ENCODE results near the gene RPS19.

RPS19 gene

GRCh38 chr19:41895745-41896580 is 35.9 kb downstream of the RPS19 start:
- no peak for TF ChIP-seq CTCF (IDR thresholded peaks at IDR 0.05; ENCODE audit: borderline replicate concordance, control extremely low read depth, extremely low read depth, insufficient read depth, missing control alignments)
- in situ Hi-C loops (cut with MboI; ENCODE audit: low sequenced_read_pairs, unreplicated experiment), result no loop called here
- no peak for DNase-seq (ENCODE audit: low spot score)

GRCh38 chr19:41896581-41896942 is 36.5 kb downstream of the RPS19 start:
- no peak for DNase-seq (ENCODE audit: low spot score)
- no peak for TF ChIP-seq CTCF (IDR thresholded peaks at IDR 0.05; ENCODE audit: borderline replicate concordance, control extremely low read depth, extremely low read depth, insufficient read depth, missing control alignments)

GRCh38 chr19:41897181-41897580 is 37.1 kb downstream of the RPS19 start:
- in situ Hi-C loops (cut with MboI; ENCODE audit: low sequenced_read_pairs, unreplicated experiment), result no loop called here
- no peak for TF ChIP-seq CTCF (IDR thresholded peaks at IDR 0.05; ENCODE audit: borderline replicate concordance, control extremely low read depth, extremely low read depth, insufficient read depth, missing control alignments)
- DNase-seq (ENCODE audit: low spot score), result no peak

More at GRCh38 chr19:41896581-41896942, 36.5 kb downstream of the RPS19 start:
- in situ Hi-C loops (cut with MboI; ENCODE audit: low sequenced_read_pairs, unreplicated experiment), result no loop called here

- in situ Hi-C loops (cut with MboI; ENCODE audit: low sequenced_read_pairs, unreplicated experiment), result no loop called here
- no peak for TF ChIP-seq CTCF (IDR thresholded peaks at IDR 0.05; ENCODE audit: borderline replicate concordance, control extremely low read depth, extremely low read depth, insufficient read depth, missing control alignments)
- DNase-seq (ENCODE audit: low spot score), result no peak
Observed at GRCh38 chr19:41897820-41898219, 37.8 kb downstream of the RPS19 start.

- no peak for TF ChIP-seq CTCF (IDR thresholded peaks at IDR 0.05; ENCODE audit: borderline replicate concordance, control extremely low read depth, extremely low read depth, insufficient read depth, missing control alignments)
- DNase-seq (ENCODE audit: low spot score), result no peak
- in situ Hi-C loops (cut with MboI; ENCODE audit: low sequenced_read_pairs, unreplicated experiment), result no loop called here
Observed at GRCh38 chr19:41898235-41898634, 38.2 kb downstream of the RPS19 start.

GRCh38 chr19:41901707-41902360 is 41.8 kb downstream of the RPS19 start:
- in situ Hi-C loops (cut with MboI; ENCODE audit: low sequenced_read_pairs, unreplicated experiment), result no loop called here
- no peak for TF ChIP-seq CTCF (IDR thresholded peaks at IDR 0.05; ENCODE audit: borderline replicate concordance, control extremely low read depth, extremely low read depth, insufficient read depth, missing control alignments)
- no peak for DNase-seq (ENCODE audit: low spot score)
